HCT116 (cell line): Measurements from ENCODE around the gene RPL31. TPM values are rescaled to one million over a fixed set of nuclear protein-coding genes. Genes with fewer than 3 reads are reported as not detected.

Experiments used
- ATAC-seq: fragments of 200-7000 bp; cut with Tn5 transposase; 2 replicates; pipeline ENCODE4 v1.9.1; 2020; ENCODE audit warnings: mild to moderate bottlenecking, moderate library complexity
- BruUV-seq: library from RNA; stranded (reverse); fragments of 400-500 nt; replicated peaks from 2 replicates; lab custom pipeline; 2021; lab: Mats Ljungman, UMichigan
- CTCF ChIA-PET: fragments of 300-600 bp; sonication (Branson Sonifier 250); formaldehyde crosslinking; loops from one replicate; lab custom pipeline; 2021; ENCODE audit warnings: antibody characterized with exemption; lab: Charles Lee
- POLR2A ChIA-PET: fragments of 300-600, 350-600 bp; sonication (Branson Sonifier 250); formaldehyde crosslinking; loops from one replicate; lab custom pipeline; 2021; ENCODE audit warnings: antibody characterized with exemption; lab: Charles Lee
- RAD21 ChIA-PET, 2 experiments: fragments of 300-600 bp; sonication (Branson Sonifier 250); formaldehyde crosslinking; loops; one replicate each; lab custom pipeline; 2023; ENCODE audit warnings: low total read pairs in 2 of 2; ENCODE audit not compliant: uncharacterized antibody in 2 of 2, unreplicated experiment in 2 of 2, low non-redundant PET in 1 of 2; lab: Charles Lee
- DNase-seq: peaks from one replicate; pipeline ENCODE4 v3.0.0-alpha.2; 2010; ENCODE audit warnings: low read depth, low spot score
- H2AFZ ChIP-seq: fragments of 200-600 bp; shearing (Covaris generic), sonication (generic); 2 replicates; pipeline ENCODE4 v1.6.1; 2017; ENCODE audit warnings: low read depth, mixed run types, mixed read lengths, antibody characterized with exemption, low read length; ENCODE audit not compliant: poor library complexity, severe bottlenecking
- H3K27ac ChIP-seq: 2 replicates; pipeline ENCODE4 v1.5.1; 2012; ENCODE audit warnings: low read depth, low read length
- H3K27me3 ChIP-seq: fragments of 200-600 bp; sonication (generic); 2 replicates; pipeline ENCODE4 v1.6.1; 2016; ENCODE audit warnings: mixed run types, low read length, mixed read lengths; ENCODE audit not compliant: insufficient read depth
- H3K36me3 ChIP-seq, 2 experiments: fragments of 200-500 bp in 1 of 2; fragments of 200-600 bp in 1 of 2; sonication (Bioruptor generic) in 1 of 2; sonication (generic) in 1 of 2; 2 replicates each; pipeline versions ENCODE4 v1.5.1 to v1.6.1; 2014 to 2016; ENCODE audit warnings: low read length in 2 of 2, inconsistent platforms in 1 of 2, mixed read lengths in 1 of 2, mixed run types in 1 of 2; ENCODE audit not compliant: insufficient read depth in 2 of 2, control insufficient read depth in 1 of 2
- H3K4me1 ChIP-seq, 2 experiments: fragments of 200-600 bp in 1 of 2; sonication (generic) in 1 of 2; 2 replicates each; pipeline versions ENCODE4 v1.5.1 to v1.6.1; 2012 to 2017; ENCODE audit warnings: low read length in 2 of 2, inconsistent platforms in 1 of 2, mild to moderate bottlenecking in 1 of 2, mixed read lengths in 1 of 2, mixed run types in 1 of 2, moderate library complexity in 1 of 2; ENCODE audit not compliant: insufficient read depth in 2 of 2, control insufficient read depth in 1 of 2
- H3K4me2 ChIP-seq: fragments of 200-600 bp; sonication (generic); 2 replicates; pipeline ENCODE4 v1.6.1; 2017; ENCODE audit warnings: mixed run types, low read length, mixed read lengths
- H3K4me3 ChIP-seq, 2 experiments: fragments of 200-600 bp in 1 of 2; sonication (generic) in 1 of 2; replicated peaks in 1 of 2; 2 replicates each; pipeline ENCODE4 v1.5.1; 2011 to 2016; ENCODE audit warnings: low read length in 2 of 2, control low read depth in 1 of 2, low read depth in 1 of 2, mild to moderate bottlenecking in 1 of 2, mixed read lengths in 1 of 2, mixed run types in 1 of 2
- H3K79me2 ChIP-seq: fragments of 200-600 bp; sonication (generic); 2 replicates; pipeline ENCODE4 v1.6.1; 2017; ENCODE audit warnings: mild to moderate bottlenecking, mixed run types, low read length, moderate library complexity, mixed read lengths; ENCODE audit not compliant: insufficient read depth
- H3K9ac ChIP-seq: fragments of 200-600 bp; sonication (generic); 2 replicates; pipeline ENCODE4 v1.6.1; 2016; ENCODE audit warnings: low read length, mixed read lengths
- H3K9me2 ChIP-seq: fragments of 200-600 bp; sonication (generic), shearing (Covaris generic); 2 replicates; pipeline ENCODE4 v1.6.1; 2017; ENCODE audit warnings: mixed run types, mild to moderate bottlenecking, moderate library complexity; ENCODE audit not compliant: insufficient read depth
- H3K9me3 ChIP-seq, 2 experiments: fragments of 200-500 bp in 1 of 2; fragments of 200-600 bp in 1 of 2; sonication (Bioruptor generic) in 1 of 2; sonication (generic) in 1 of 2; 2 replicates each; pipeline ENCODE4 v1.6.1; 2014 to 2017; ENCODE audit warnings: low read length in 2 of 2, mixed read lengths in 2 of 2, inconsistent platforms in 1 of 2, low read depth in 1 of 2, mild to moderate bottlenecking in 1 of 2, mixed run types in 1 of 2, moderate library complexity in 1 of 2; ENCODE audit not compliant: control insufficient read depth in 1 of 2, insufficient read depth in 1 of 2
- H4K20me1 ChIP-seq: fragments of 200-600 bp; sonication (generic), shearing (Covaris generic); 2 replicates; pipeline ENCODE4 v1.6.1; 2017; ENCODE audit warnings: mixed run types, mild to moderate bottlenecking, moderate library complexity; ENCODE audit not compliant: insufficient read depth
- ATF3 ChIP-seq: IDR thresholded peaks from 2 replicates; pipeline ENCODE4 v1.6.1; 2012
- CBX3 ChIP-seq: IDR thresholded peaks from 2 replicates; pipeline ENCODE4 v1.6.1; 2012; ENCODE audit warnings: low read depth
- CEBPB ChIP-seq: IDR thresholded peaks from 2 replicates; pipeline ENCODE4 v1.6.1; 2012; ENCODE audit warnings: low read depth
- CTCF ChIP-seq, 3 experiments: fragments of 200-600 bp in 1 of 3; sonication (generic) in 1 of 3; IDR thresholded peaks in 2 of 3; conservative IDR thresholded peaks in 1 of 3; 2 replicates each; pipeline ENCODE4 v1.5.1; 2012 to 2017; ENCODE audit warnings: low read depth in 2 of 3, low read length in 2 of 3, antibody characterized with exemption in 1 of 3, borderline replicate concordance in 1 of 3, control low read depth in 1 of 3, mild to moderate bottlenecking in 1 of 3, mixed read lengths in 1 of 3, mixed run types in 1 of 3, moderate library complexity in 1 of 3; ENCODE audit not compliant: insufficient read depth in 1 of 3
- EGR1 ChIP-seq: IDR thresholded peaks from 2 replicates; pipeline ENCODE4 v1.6.1; 2012; ENCODE audit warnings: low read depth
- ELF1 ChIP-seq: IDR thresholded peaks from 2 replicates; pipeline ENCODE4 v1.6.1; 2012; ENCODE audit warnings: low read depth, borderline replicate concordance
- EZH2phosphoT487 ChIP-seq: fragments of 200-600 bp; IDR thresholded peaks from 2 replicates; pipeline ENCODE4 v1.6.1; 2018; ENCODE audit warnings: antibody characterized with exemption, borderline replicate concordance
- FOSL1 ChIP-seq: IDR thresholded peaks from 2 replicates; pipeline ENCODE4 v1.6.1; 2012; ENCODE audit warnings: low read depth
- JUND ChIP-seq: IDR thresholded peaks from 2 replicates; pipeline ENCODE4 v1.6.1; 2012
- POLR2A ChIP-seq: IDR thresholded peaks from 2 replicates; pipeline ENCODE4 v1.7.0; 2011; ENCODE audit warnings: borderline replicate concordance; ENCODE audit not compliant: insufficient read depth, insufficient read length; ENCODE audit errors: extremely low read depth
- POLR2AphosphoS5 ChIP-seq: IDR thresholded peaks from 2 replicates; pipeline ENCODE4 v1.6.1; 2011; ENCODE audit warnings: mild to moderate bottlenecking, low read depth, low read length, moderate library complexity
- SIN3A ChIP-seq: IDR thresholded peaks from 2 replicates; pipeline ENCODE4 v1.6.1; 2012; ENCODE audit warnings: low read depth
- SRF ChIP-seq: IDR thresholded peaks from 2 replicates; pipeline ENCODE4 v1.6.1; 2012; ENCODE audit warnings: low read depth
- YY1 ChIP-seq: IDR thresholded peaks from 2 replicates; pipeline ENCODE4 v1.6.1; 2011; ENCODE audit warnings: low read length, low read depth, moderate library complexity, mild to moderate bottlenecking; ENCODE audit not compliant: insufficient replicate concordance; ENCODE audit errors: extremely low read depth
- ZNF274 ChIP-seq: fragments of 200-500 bp; sonication (Bioruptor generic); IDR thresholded peaks from 2 replicates; pipeline ENCODE4 v1.6.1; 2014; ENCODE audit warnings: mild to moderate bottlenecking, low read depth, low read length, inconsistent platforms
- intact Hi-C: fragments of 100-400 bp; cut with micrococcal nuclease; formaldehyde crosslinking; loops from 2 replicates; pipeline ENCODE4 v1.10.0; 2022
- total RNA-seq: library from RNA; stranded (reverse); gene quantifications from one replicate; pipeline ENCODE4 v1.2.1, GENCODE V29; 2021; ENCODE audit not compliant: unreplicated experiment
- TF ChIP-seq, protein P1 (sequence below): IDR thresholded peaks from 2 replicates; pipeline ENCODE4 v1.6.1; 2011; ENCODE audit warnings: mild to moderate bottlenecking, low read length, moderate library complexity; ENCODE audit not compliant: insufficient replicate concordance; ENCODE audit errors: extremely low read depth

Gene RPL31
- total RNA-seq, 1 experiment from 2014 or later = 1,340 TPM

GRCh38 chr2:100982431-100982861, 19.6 kb upstream of the RPL31 start:
- Histone ChIP-seq H3K9me2 (no peaks in the 10 kb centered on the region), H3K4me1 (peaks cover 7 to 9% of the 10 kb centered on the region in 2 experiments), H3K4me2 (no peak overlapping the region), H3K79me2 (no peaks in the 10 kb centered on the region), H3K9me3 (no peaks in the 10 kb centered on the region), H3K36me3 (no peaks in the 10 kb centered on the region), H4K20me1 (no peaks in the 10 kb centered on the region), H3K27me3 (no peaks in the 10 kb centered on the region), H3K9ac (no peak overlapping the region), H3K27ac (no peak overlapping the region), H2AFZ (no peak overlapping the region), H3K4me3 (no peak overlapping the region)
- BruUV-seq = no TSS peak
- CTCF ChIA-PET = interaction anchor here (0.9 to 2.0 kb wide), 2 partner anchors 253 to 372 kb away, joined by 3 to 11 read pairs; no protein-coding TSS in a partner anchor
- no peak for TF ChIP-seq CBX3
- no peak for TF ChIP-seq FOSL1
- no peak for TF ChIP-seq EGR1
- TF ChIP-seq ELF1 = no peak
- no peak for TF ChIP-seq EZH2phosphoT487
- TF ChIP-seq, protein P1, sequence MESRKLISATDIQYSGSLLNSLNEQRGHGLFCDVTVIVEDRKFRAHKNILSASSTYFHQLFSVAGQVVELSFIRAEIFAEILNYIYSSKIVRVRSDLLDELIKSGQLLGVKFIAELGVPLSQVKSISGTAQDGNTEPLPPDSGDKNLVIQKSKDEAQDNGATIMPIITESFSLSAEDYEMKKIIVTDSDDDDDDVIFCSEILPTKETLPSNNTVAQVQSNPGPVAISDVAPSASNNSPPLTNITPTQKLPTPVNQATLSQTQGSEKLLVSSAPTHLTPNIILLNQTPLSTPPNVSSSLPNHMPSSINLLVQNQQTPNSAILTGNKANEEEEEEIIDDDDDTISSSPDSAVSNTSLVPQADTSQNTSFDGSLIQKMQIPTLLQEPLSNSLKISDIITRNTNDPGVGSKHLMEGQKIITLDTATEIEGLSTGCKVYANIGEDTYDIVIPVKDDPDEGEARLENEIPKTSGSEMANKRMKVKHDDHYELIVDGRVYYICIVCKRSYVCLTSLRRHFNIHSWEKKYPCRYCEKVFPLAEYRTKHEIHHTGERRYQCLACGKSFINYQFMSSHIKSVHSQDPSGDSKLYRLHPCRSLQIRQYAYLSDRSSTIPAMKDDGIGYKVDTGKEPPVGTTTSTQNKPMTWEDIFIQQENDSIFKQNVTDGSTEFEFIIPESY = no peak
- no peak for TF ChIP-seq JUND
- no peak for TF ChIP-seq YY1
- no peak for TF ChIP-seq CEBPB
- no peak for TF ChIP-seq POLR2AphosphoS5
- no peak for TF ChIP-seq SRF
- no peak for TF ChIP-seq POLR2A
- no peak for TF ChIP-seq ZNF274
- TF ChIP-seq CTCF (IDR thresholded peaks at IDR 0.05 in 2 of 3, conservative IDR thresholded peaks at IDR 0.05 in 1 of 3; ENCODE audit: borderline replicate concordance in 1 of 3, insufficient read depth in 1 of 3, low read depth in 2 of 3, low read length in 2 of 3) = no peak
- TF ChIP-seq ATF3 = no peak
- no peak for TF ChIP-seq SIN3A
- ATAC-seq (no peak), DNase-seq (no peak)
- intact Hi-C loops = loop anchor here (10.0 kb wide), 1 partner anchor 558 kb away; no protein-coding TSS in a partner anchor
- RAD21 ChIA-PET = no interaction called here
- POLR2A ChIA-PET = no interaction called here
